ENCODE results near the gene MYLK3. TPM values are rescaled to one million over a fixed set of nuclear protein-coding genes. Genes with fewer than 3 reads are reported as not detected.

MYLK3 gene
- total RNA-seq, 1 experiment from 2014 or later = not detected

- DNase-seq (ENCODE audit: low read depth) = no peak
Observed at GRCh38 chr16:46757339-46758050, 9.4 kb upstream of the MYLK3 start.

- no peak for DNase-seq (ENCODE audit: low read depth)
Observed at GRCh38 chr16:46756772-46757171, 8.6 kb upstream of the MYLK3 start.

- DNase-seq (ENCODE audit: low read depth) = no peak
Observed at GRCh38 chr16:46753015-46753414, 4.9 kb upstream of the MYLK3 start.

- DNase-seq (ENCODE audit: low read depth) = no peak
Observed at GRCh38 chr16:46751381-46751780, 3.2 kb upstream of the MYLK3 start.

GRCh38 chr16:46748775-46749705, 896 bp upstream of the MYLK3 start:
- no peak for DNase-seq (ENCODE audit: low read depth)

- no peak for DNase-seq (ENCODE audit: low read depth)
Observed at GRCh38 chr16:46746821-46747776, 1.0 kb downstream of the MYLK3 start.

GRCh38 chr16:46745617-46746016, 2.5 kb downstream of the MYLK3 start:
- DNase-seq (ENCODE audit: low read depth) = no peak

- no peak for DNase-seq (ENCODE audit: low read depth)
Observed at GRCh38 chr16:46743232-46743719, 4.9 kb downstream of the MYLK3 start.

- DNase-seq (ENCODE audit: low read depth) = no peak
Observed at GRCh38 chr16:46739934-46740333, 8.2 kb downstream of the MYLK3 start.

- no peak for DNase-seq (ENCODE audit: low read depth)
Observed at GRCh38 chr16:46737621-46738214, 10.4 kb downstream of the MYLK3 start.

- no peak for DNase-seq (ENCODE audit: low read depth)
Observed at GRCh38 chr16:46736695-46737094, 11.4 kb downstream of the MYLK3 start.

GRCh38 chr16:46733319-46733830, 14.8 kb downstream of the MYLK3 start:
- DNase-seq (ENCODE audit: low read depth) = no peak

- DNase-seq (ENCODE audit: low read depth) = no peak
Observed at GRCh38 chr16:46732561-46732960, 15.6 kb downstream of the MYLK3 start.

GRCh38 chr16:46731691-46732555, 16.2 kb downstream of the MYLK3 start:
- no peak for DNase-seq (ENCODE audit: low read depth)

- DNase-seq (ENCODE audit: low read depth) = no peak
Observed at GRCh38 chr16:46730801-46731690, 17.1 kb downstream of the MYLK3 start.

GRCh38 chr16:46730126-46730525, 18.0 kb downstream of the MYLK3 start:
- DNase-seq (ENCODE audit: low read depth) = no peak

- DNase-seq (ENCODE audit: low read depth) = no peak
Observed at GRCh38 chr16:46729326-46729995, 18.7 kb downstream of the MYLK3 start.

GRCh38 chr16:46728806-46729205, 19.3 kb downstream of the MYLK3 start:
- DNase-seq (ENCODE audit: low read depth) = no peak

All from RPMI7951 (cell line).